Measurements from ENCODE around the gene KCNQ1.

- no peak for TF ChIP-seq POLR2A (IDR thresholded peaks at IDR 0.05; ENCODE audit: low read length)
- no peak for TF ChIP-seq GATA1 (IDR thresholded peaks at IDR 0.05; ENCODE audit: low read depth, low read length)
These were observed 45.2 kb upstream of the KCNQ1 start for GRCh38 chr11:2399488-2400068.
